ENCODE measurements around the gene LRRC18. TPM values are rescaled to one million over a fixed set of nuclear protein-coding genes. Genes with fewer than 3 reads are reported as not detected.

Gene LRRC18
- total RNA-seq, 1 experiment from 2014 or later = not detected

- Mint-ChIP-seq H3K27ac (ENCODE audit: unreplicated experiment) (no peak overlapping the region), H3K27me3 (ENCODE audit: unreplicated experiment) (peaks cover 69% of the 10 kb centered on the region), H3K4me3 (ENCODE audit: low read depth, unreplicated experiment) (no peak overlapping the region), H3K4me1 (ENCODE audit: low read depth, unreplicated experiment) (no peaks in the 10 kb centered on the region), H3K36me3 (ENCODE audit: insufficient read depth, unreplicated experiment) (no peaks in the 10 kb centered on the region), H3K9me3 (ENCODE audit: low read depth, unreplicated experiment) (no peaks in the 10 kb centered on the region)
- no peak for TF ChIP-seq CTCF (IDR thresholded peaks at IDR 0.05; ENCODE audit: unreplicated experiment)
- DNase-seq = no peak
- no TSS peak for BruUV-seq (replicated peaks)
- CTCF ChIA-PET = interaction anchor here (0.7 kb wide), 1 partner anchor 20 kb away, joined by 4 read pairs; no protein-coding TSS in a partner anchor
- intact Hi-C loops (cut with micrococcal nuclease; ENCODE audit: unreplicated experiment) = no loop called here
These were observed 43.8 kb downstream of the LRRC18 start for GRCh38 chr10:48895803-48896195.

DNA sequence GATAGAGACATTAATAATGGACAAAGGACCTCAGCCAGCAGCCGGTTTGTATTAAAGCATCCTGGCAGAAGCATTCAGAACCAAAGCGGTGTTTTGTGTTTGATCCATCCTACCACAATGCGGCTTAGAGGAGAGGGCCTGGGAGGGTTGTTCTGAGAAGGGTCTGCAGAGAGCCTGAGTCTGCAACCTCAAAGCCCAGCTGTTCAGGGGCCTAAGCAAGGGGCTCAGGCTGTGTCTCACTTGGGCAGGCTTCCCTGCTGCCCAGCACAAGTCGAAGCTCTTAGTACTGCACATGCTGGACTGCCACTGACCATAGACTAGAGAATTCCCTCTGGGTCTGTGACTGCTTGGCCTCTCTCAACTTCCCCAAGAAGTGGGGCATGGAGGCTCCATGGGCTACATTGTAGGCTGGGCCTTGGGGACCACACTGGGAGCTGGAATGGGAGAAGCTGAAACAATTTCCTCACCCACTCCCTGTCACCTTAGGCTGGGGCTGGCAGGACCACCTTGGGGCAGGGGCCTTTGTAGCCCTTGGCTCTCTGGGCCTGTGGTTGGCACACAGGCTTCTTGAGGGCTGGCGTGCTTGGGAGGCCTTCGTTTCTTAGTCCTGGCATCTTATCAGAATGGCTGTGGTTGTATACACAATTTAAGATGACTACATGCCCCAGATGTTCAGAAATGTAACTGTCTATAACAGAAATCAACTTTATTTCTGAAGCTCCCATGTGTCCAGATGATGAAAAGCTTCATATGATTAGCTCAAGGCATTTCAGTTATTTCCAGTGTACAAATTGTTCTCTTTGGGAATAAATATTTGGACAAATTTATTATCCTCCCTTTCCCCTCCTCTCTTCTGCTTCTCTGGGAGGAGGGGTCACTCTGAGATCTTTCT lies 44.5 kb downstream of the LRRC18 start:
- Mint-ChIP-seq H3K4me1 (ENCODE audit: low read depth, unreplicated experiment) (no peaks in the 10 kb centered on the region), H3K9me3 (ENCODE audit: low read depth, unreplicated experiment) (no peaks in the 10 kb centered on the region), H3K36me3 (ENCODE audit: insufficient read depth, unreplicated experiment) (no peaks in the 10 kb centered on the region), H3K27me3 (ENCODE audit: unreplicated experiment) (peaks cover 70% of the 10 kb centered on the region), H3K4me3 (ENCODE audit: low read depth, unreplicated experiment) (no peak overlapping the region), H3K27ac (ENCODE audit: unreplicated experiment) (no peak overlapping the region)
- no peak for DNase-seq
- BruUV-seq (replicated peaks) = no TSS peak
- intact Hi-C loops (cut with micrococcal nuclease; ENCODE audit: unreplicated experiment) = no loop called here
- TF ChIP-seq CTCF (IDR thresholded peaks at IDR 0.05; ENCODE audit: unreplicated experiment) = no peak
- CTCF ChIA-PET = no interaction called here

DNA sequence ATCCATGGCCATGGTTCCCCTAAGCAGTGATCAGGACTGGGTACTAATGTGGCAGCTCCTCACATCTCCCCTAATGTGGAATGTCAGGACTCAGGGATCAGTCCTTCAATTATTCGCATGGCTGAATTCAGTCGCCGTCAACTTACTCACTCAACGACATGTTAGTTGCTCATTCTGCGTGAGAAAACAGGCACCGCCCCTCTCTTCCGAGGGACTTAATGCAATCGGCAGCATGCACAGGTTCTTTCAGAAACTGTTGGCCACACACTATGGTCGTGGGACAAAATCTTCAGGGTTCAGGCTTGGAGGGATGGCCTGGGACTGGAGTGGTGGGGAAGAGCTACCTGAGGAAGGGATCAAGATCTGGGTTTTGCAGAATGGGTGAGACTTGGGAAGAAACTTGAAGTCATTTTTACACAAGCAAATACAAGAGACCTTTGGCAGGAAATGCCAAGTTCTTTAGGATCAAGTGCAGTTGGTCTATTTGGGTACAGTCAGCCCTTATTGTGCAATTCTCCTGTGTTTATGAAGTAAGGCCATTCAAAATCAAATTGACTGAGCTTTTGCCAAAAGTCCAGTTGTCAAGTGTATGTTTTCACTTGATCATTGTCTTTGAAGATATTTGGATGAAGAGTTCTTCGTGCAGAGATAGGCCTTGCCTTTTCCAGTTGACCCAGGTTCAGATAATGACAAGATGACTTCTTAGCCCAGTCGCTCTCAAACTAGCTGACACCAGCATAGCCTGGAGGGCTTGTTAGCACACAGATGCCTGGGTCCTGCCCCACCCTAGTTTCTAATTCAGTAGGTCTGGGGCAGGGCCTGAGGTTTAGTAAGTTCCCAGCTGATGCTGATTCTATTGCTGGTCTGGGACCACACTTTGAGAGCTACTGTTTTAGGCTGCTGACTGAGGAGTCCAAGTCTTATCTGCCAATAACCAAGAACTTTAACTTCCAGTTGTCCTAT lies 48.5 kb downstream of the LRRC18 start:
- H3K36me3 Mint-ChIP-seq (ENCODE audit: insufficient read depth, unreplicated experiment) = no peaks in the 10 kb centered on the region
- H3K4me3 Mint-ChIP-seq (ENCODE audit: low read depth, unreplicated experiment) = no peak overlapping the region
- DNase-seq = no peak
- H3K4me1 Mint-ChIP-seq (ENCODE audit: low read depth, unreplicated experiment) = no peaks in the 10 kb centered on the region
- no peak for TF ChIP-seq CTCF (IDR thresholded peaks at IDR 0.05; ENCODE audit: unreplicated experiment)
- CTCF ChIA-PET = no interaction called here
- no peak overlapping the region for H3K27ac Mint-ChIP-seq (ENCODE audit: unreplicated experiment)
- peaks cover 81% of the 10 kb centered on the region for H3K27me3 Mint-ChIP-seq (ENCODE audit: unreplicated experiment)
- no TSS peak for BruUV-seq (replicated peaks)
- no peaks in the 10 kb centered on the region for H3K9me3 Mint-ChIP-seq (ENCODE audit: low read depth, unreplicated experiment)
- intact Hi-C loops (cut with micrococcal nuclease; ENCODE audit: unreplicated experiment) = no loop called here

- Mint-ChIP-seq H3K36me3 (ENCODE audit: insufficient read depth, unreplicated experiment) (no peaks in the 10 kb centered on the region), H3K4me3 (ENCODE audit: low read depth, unreplicated experiment) (no peak overlapping the region), H3K27me3 (ENCODE audit: unreplicated experiment) (peaks cover 89% of the 10 kb centered on the region), H3K4me1 (ENCODE audit: low read depth, unreplicated experiment) (no peaks in the 10 kb centered on the region), H3K27ac (ENCODE audit: unreplicated experiment) (no peak overlapping the region), H3K9me3 (ENCODE audit: low read depth, unreplicated experiment) (no peaks in the 10 kb centered on the region)
- no TSS peak for BruUV-seq (replicated peaks)
- no peak for DNase-seq
- intact Hi-C loops (cut with micrococcal nuclease; ENCODE audit: unreplicated experiment) = no loop called here
- CTCF ChIA-PET = no interaction called here
- TF ChIP-seq CTCF (IDR thresholded peaks at IDR 0.05; ENCODE audit: unreplicated experiment) = no peak
These were observed 51.7 kb downstream of the LRRC18 start for GRCh38 chr10:48887982-48888381.
